ENCODE measurements around the gene TCF7L2. TPM values are rescaled to one million over a fixed set of nuclear protein-coding genes. Genes with fewer than 3 reads are reported as not detected.

TCF7L2 gene
- polyA plus RNA-seq, 3 donors: 47.8 to 51.4 (median 49.2) TPM

- DNase-seq: no peak
Observed at GRCh38 chr10:113119801-113120200, 169.8 kb downstream of the TCF7L2 start.

GRCh38 chr10:113121153-113121552 lies 171.1 kb downstream of the TCF7L2 start:
- no peak for DNase-seq

- DNase-seq: no peak
Observed at GRCh38 chr10:113122947-113123346, 172.9 kb downstream of the TCF7L2 start.

GRCh38 chr10:113124724-113125123 lies 174.7 kb downstream of the TCF7L2 start:
- DNase-seq: no peak

GRCh38 chr10:113125612-113126011 lies 175.6 kb downstream of the TCF7L2 start:
- no peak for DNase-seq

GRCh38 chr10:113126229-113127201 lies 176.5 kb downstream of the TCF7L2 start:
- peak; percentile 71 for DNase-seq

- no peak for DNase-seq
Observed at GRCh38 chr10:113127261-113127900, 177.3 kb downstream of the TCF7L2 start.

GRCh38 chr10:113127901-113128283 lies 177.8 kb downstream of the TCF7L2 start:
- DNase-seq: no peak

GRCh38 chr10:113128450-113129070 lies 178.5 kb downstream of the TCF7L2 start:
- no peak for DNase-seq

GRCh38 chr10:113129117-113129516 lies 179.1 kb downstream of the TCF7L2 start:
- no peak for DNase-seq

- no peak for DNase-seq
Observed at GRCh38 chr10:113130014-113130641, 180.1 kb downstream of the TCF7L2 start.

GRCh38 chr10:113131613-113132261 lies 181.7 kb downstream of the TCF7L2 start:
- DNase-seq: no peak

- DNase-seq: no peak
Observed at GRCh38 chr10:113132591-113133121, 182.6 kb downstream of the TCF7L2 start.

- DNase-seq: no peak
Observed at GRCh38 chr10:113133497-113134115, 183.6 kb downstream of the TCF7L2 start.

GRCh38 chr10:113135025-113135424 lies 185.0 kb downstream of the TCF7L2 start:
- DNase-seq: no peak

- no peak for DNase-seq
Observed at GRCh38 chr10:113137941-113138685, 188.1 kb downstream of the TCF7L2 start.

GRCh38 chr10:113138937-113139585 lies 189.0 kb downstream of the TCF7L2 start:
- DNase-seq: no peak

- DNase-seq: no peak
Observed at GRCh38 chr10:113139699-113140098, 189.7 kb downstream of the TCF7L2 start.

Measured in renal pelvis (tissue), 4 donors.